IPS-20b (cell line): Measurements from ENCODE around the gene RFX1.

Source experiments
- H3K27ac ChIP-seq: one replicate; pipeline ENCODE4 v1.5.1; 2013; ENCODE audit warnings: low read length
- H3K27me3 ChIP-seq: 2 replicates; pipeline ENCODE4 v1.6.1; 2013; ENCODE audit warnings: mild to moderate bottlenecking, low read length, inconsistent platforms; ENCODE audit not compliant: insufficient read depth
- H3K36me3 ChIP-seq: 2 replicates; pipeline ENCODE4 v1.6.1; 2013; ENCODE audit warnings: low read depth, mild to moderate bottlenecking, inconsistent platforms, low read length, moderate library complexity; ENCODE audit not compliant: insufficient read depth
- H3K4me1 ChIP-seq: 2 replicates; pipeline ENCODE4 v1.6.1; 2013; ENCODE audit warnings: mild to moderate bottlenecking, control low read depth, inconsistent platforms, low read length, moderate library complexity; ENCODE audit not compliant: insufficient read depth
- H3K4me3 ChIP-seq: 2 replicates; pipeline ENCODE4 v1.5.1; 2013; ENCODE audit warnings: mild to moderate bottlenecking, low read length, inconsistent platforms
- H3K9ac ChIP-seq: 2 replicates; pipeline ENCODE4 v1.6.1; 2013; ENCODE audit warnings: low read depth, mild to moderate bottlenecking, inconsistent platforms, low read length, moderate library complexity
- H3K9me3 ChIP-seq: 2 replicates; pipeline ENCODE4 v1.6.1; 2013; ENCODE audit warnings: mild to moderate bottlenecking, low read depth, low read length, inconsistent platforms; ENCODE audit not compliant: insufficient read depth

Gene RFX1

DNA sequence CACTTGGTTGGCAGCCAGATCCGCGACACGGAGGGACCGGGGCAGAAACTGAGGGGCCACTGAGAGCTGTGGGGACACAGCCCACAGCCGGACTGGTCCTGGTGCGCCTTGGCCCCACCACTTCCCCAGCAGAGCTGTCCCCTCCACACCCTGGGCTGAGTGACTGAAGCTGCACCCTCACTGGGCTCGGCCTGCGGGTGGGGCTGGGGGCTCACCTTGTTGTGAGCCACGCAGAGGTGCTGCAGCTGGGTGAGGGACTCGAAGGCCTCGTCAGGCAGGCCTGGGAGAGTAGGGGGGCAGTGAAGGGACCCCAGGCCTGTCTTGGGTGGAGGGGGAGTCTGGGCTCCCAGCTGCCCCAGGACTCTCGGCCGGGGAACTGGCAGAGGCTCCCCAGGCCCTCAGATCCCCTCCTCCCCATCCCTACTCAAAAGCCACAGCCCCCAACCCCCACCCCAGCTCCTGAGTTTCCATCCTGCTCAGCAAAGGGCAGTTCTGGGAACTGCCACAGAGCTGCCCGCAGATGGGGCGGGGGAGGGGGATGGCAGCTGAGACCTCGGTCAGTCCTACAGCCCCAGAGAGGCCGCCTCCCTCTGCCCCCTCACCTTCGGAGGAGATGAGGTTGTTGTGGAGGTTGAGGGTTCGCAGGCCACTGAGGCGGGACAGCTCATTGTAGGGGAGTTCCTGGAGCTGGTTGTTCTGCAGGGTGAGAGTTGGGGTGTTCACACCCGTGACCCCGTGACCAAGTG is 70.2 kb downstream of the RFX1 start:
- Histone ChIP-seq H3K9ac (no peak overlapping the region), H3K27ac (no peak overlapping the region), H3K4me1 (peaks cover 3% of the 10 kb centered on the region; the same call in 1 of the 2 replicates), H3K27me3 (peaks cover 5% of the 10 kb centered on the region; the same call in 1 of the 2 replicates), H3K36me3 (peaks cover 4% of the 10 kb centered on the region), H3K9me3 (no peaks in the 10 kb centered on the region), H3K4me3 (no peak overlapping the region)

DNA sequence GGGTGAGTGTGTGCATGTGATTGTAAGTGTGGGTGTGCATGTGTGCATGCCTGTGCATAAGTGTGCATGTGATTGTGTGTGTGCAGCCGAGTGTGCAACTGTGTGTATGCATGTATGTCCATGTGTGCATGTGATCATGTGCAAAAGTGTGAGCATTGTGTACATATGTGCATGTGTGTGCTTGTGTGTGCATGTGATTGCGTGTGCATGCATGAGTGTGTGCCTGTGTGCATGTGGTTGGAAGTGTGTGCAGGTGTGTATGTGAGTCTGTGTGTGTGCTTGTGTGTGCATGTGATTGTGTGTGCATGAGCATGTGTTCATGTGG is 71.4 kb downstream of the RFX1 start:
- Histone ChIP-seq H3K9me3 (no peaks in the 10 kb centered on the region), H3K36me3 (peaks cover 4% of the 10 kb centered on the region), H3K4me3 (no peak overlapping the region), H3K9ac (no peak overlapping the region), H3K27ac (no peak overlapping the region), H3K27me3 (peaks cover 5% of the 10 kb centered on the region; the same call in 1 of the 2 replicates), H3K4me1 (peaks cover 3% of the 10 kb centered on the region; the same call in 1 of the 2 replicates)

DNA sequence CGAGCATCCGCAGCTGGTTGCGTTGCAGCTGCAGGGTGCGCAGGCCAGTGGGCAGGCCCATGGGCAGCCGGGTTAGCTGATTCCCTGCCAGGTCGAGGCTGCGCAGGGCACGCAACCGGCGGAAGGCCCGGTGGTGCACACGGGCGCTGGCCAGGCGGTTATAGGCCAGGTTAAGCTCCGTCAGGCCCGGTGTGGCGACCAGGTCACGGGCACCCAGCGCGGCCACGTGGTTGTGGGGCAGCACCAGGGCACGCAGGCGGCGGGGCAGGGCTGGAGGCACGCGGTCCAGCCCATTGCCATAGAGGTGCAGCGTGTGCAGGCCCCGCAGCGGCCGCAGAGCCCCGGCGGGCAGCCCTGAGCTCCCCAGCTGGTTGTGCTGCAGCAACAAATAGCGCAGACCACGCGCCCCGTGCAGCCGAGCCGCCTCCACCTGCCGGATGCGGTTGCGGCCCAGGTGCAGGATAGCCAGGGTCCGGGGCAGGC is 73.2 kb downstream of the RFX1 start:
- Histone ChIP-seq H3K9me3 (no peaks in the 10 kb centered on the region), H3K4me1 (peaks cover 3% of the 10 kb centered on the region; the same call in 1 of the 2 replicates), H3K9ac (no peak overlapping the region), H3K27ac (no peak overlapping the region), H3K36me3 (peaks cover 9% of the 10 kb centered on the region), H3K27me3 (peaks cover 5% of the 10 kb centered on the region; the same call in 1 of the 2 replicates), H3K4me3 (no peak overlapping the region)

DNA sequence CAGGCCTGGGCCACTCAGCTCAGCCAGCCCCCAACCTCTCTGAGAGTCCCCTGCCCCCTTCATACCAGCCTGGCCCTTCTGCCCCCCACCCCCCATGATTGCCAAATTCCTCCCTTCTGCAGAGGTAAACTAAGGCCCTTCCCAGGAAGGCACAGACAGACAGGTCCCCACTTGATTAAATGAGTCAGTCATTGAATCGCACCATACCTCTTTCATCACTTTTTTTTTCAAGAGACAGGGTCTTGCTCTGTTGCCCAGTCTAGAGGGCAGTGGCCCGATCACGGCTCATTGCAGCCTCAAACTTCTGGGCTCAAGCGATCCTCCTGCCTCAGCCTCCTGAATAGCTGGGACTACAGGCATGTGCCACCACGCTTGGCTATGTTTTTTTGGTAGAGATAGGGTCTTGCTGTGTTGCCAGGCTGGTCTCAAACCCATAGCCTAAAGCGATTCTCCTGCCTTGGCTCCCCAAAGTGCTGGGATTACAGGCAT is 73.9 kb downstream of the RFX1 start:
- H3K27me3 ChIP-seq, result no peaks in the 10 kb centered on the region
- no peak overlapping the region for H3K9ac ChIP-seq
- H3K36me3 ChIP-seq, result peaks cover 13% of the 10 kb centered on the region
- H3K27ac ChIP-seq, result no peak overlapping the region
- H3K9me3 ChIP-seq, result no peaks in the 10 kb centered on the region
- no peak overlapping the region for H3K4me3 ChIP-seq
- H3K4me1 ChIP-seq, result peaks cover 3% of the 10 kb centered on the region; the same call in 1 of the 2 replicates

DNA sequence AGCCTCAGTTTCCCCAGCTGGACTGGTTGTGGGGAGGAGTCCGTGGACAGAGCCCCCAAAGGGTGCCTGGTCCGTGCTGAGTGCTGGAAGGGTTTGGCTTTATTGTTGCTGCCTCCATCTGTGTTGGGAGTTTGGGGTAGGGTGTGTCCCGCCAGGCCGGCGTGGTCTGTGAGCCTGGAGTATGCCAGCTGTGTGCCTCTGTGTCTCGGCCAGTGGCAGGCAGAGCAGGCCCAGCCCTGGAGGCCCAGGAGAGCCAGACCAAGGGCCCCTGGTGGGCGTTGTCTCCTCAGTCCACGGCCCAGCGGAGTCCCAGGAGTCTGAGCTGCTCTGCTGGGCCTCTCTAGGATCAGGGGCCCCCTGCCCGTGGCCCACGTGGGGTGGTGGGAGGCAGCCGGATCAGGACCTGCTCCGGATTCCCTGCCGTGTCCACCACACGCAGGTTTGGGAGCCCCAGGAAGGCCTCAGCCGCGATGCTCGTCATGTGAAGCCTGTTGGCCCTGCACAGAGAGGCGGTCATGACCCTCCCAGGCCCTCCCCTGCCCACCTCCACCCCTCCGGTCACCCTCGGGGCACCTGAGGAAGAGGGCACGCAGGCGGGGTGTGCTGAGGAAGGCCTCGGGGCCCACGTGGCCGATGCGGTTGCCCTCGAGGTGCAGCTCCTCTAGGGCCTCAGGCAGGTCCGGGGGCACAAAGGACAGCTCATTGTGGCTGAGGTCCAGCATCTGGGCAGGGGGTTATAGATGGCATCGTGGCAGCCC is 74.5 kb downstream of the RFX1 start:
- no peaks in the 10 kb centered on the region for H3K9me3 ChIP-seq
- H3K9ac ChIP-seq, result no peak overlapping the region
- peaks cover 3% of the 10 kb centered on the region; the same call in 1 of the 2 replicates for H3K4me1 ChIP-seq
- H3K4me3 ChIP-seq, result no peak overlapping the region
- peaks cover 19% of the 10 kb centered on the region for H3K36me3 ChIP-seq
- no peaks in the 10 kb centered on the region for H3K27me3 ChIP-seq
- no peak overlapping the region for H3K27ac ChIP-seq

DNA sequence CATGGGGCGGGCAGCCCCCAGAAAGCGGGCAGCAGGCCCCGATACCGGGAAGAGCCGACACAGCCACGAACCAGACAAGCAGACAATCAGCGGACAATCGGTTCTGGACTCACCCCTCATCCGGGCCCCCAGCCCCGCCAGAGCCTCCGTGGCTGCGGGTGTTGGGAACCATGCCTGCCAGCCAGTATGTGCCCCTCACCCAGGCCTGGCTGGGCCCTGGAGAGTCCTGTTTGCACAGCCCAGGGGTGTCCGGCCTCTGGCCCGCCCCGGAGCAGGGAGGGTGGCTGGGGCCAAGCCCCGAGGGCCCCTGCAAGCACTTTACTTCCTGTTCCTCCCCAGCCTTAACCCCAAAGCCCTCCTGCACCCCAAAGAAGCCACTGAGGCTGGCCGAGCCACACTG is 75.7 kb downstream of the RFX1 start:
- no peak overlapping the region for H3K4me3 ChIP-seq
- peaks cover 26% of the 10 kb centered on the region for H3K36me3 ChIP-seq
- no peak overlapping the region for H3K9ac ChIP-seq
- H3K9me3 ChIP-seq, result no peaks in the 10 kb centered on the region
- no peaks in the 10 kb centered on the region for H3K27me3 ChIP-seq
- no peaks in the 10 kb centered on the region for H3K4me1 ChIP-seq
- H3K27ac ChIP-seq, result no peak overlapping the region

DNA sequence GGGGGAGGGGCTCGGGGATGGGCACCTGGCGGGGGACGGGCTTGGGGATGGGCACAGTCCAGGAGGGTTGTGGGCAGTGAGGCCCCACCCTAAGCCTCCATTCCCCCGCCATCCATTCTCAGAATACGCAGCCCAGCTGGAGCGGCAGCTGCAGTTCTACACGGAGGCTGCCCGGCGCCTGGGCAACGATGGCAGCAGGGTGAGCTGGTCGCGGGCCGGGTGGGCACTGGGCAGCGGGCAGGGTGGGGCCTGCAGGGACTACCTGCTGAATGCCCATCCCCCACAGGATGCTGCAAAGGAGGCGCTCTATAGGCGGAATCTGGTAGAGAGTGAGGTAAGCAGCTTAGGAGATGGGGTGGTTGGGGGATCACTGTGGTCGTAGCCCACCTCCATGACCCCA is 76.2 kb downstream of the RFX1 start:
- H3K9ac ChIP-seq, result no peak overlapping the region
- no peaks in the 10 kb centered on the region for H3K9me3 ChIP-seq
- H3K4me3 ChIP-seq, result no peak overlapping the region
- H3K27ac ChIP-seq, result no peak overlapping the region
- H3K4me1 ChIP-seq, result no peaks in the 10 kb centered on the region
- H3K27me3 ChIP-seq, result no peaks in the 10 kb centered on the region
- H3K36me3 ChIP-seq, result peaks cover 26% of the 10 kb centered on the region

DNA sequence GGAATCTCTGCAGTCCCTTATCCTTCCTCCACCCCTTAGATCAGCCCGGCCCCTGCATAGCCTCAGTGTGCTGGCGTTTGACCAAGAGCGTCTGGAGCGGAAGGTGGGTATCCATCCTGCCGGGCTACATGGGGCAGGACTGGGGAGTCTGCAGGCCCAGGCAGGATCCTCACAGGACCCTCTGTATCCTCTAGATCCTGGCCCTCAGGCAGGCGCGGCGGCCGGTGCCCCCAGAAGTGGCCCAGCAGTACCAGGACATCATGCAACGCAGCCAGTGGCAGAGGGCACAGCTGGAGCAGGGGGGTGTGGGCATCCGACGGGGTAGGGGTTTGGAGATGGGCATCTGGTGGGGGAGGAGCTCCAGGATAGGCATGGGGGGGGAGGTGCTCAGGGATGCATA is 76.8 kb downstream of the RFX1 start:
- Histone ChIP-seq H3K4me1 (no peaks in the 10 kb centered on the region), H3K9me3 (no peaks in the 10 kb centered on the region), H3K27ac (no peak overlapping the region), H3K4me3 (no peak overlapping the region), H3K27me3 (no peaks in the 10 kb centered on the region), H3K36me3 (peaks cover 32% of the 10 kb centered on the region), H3K9ac (no peak overlapping the region)

DNA sequence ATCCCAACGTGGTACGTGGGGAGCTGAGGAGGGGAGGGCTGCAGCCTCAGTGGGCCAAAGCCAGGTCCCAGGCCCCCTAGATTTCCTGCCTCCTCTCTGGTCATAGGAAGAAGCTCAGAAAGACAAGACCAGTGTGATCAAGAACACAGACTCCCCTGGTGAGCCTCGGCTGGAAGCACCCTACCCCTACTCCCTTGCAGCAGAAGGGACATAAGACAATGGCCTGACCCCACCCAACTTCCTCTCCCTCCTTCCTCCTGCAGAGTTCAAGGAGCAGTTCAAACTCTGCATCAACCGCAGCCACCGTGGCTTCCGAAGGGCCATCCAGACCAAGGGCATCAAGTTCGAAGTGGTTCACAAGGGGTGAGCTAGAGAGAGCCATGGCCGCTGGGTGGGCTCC is 79.4 kb downstream of the RFX1 start:
- Histone ChIP-seq H3K27ac (no peak overlapping the region), H3K36me3 (peaks cover 45% of the 10 kb centered on the region), H3K9ac (no peak overlapping the region), H3K27me3 (no peaks in the 10 kb centered on the region), H3K9me3 (no peaks in the 10 kb centered on the region), H3K4me3 (no peak overlapping the region), H3K4me1 (no peaks in the 10 kb centered on the region)

DNA sequence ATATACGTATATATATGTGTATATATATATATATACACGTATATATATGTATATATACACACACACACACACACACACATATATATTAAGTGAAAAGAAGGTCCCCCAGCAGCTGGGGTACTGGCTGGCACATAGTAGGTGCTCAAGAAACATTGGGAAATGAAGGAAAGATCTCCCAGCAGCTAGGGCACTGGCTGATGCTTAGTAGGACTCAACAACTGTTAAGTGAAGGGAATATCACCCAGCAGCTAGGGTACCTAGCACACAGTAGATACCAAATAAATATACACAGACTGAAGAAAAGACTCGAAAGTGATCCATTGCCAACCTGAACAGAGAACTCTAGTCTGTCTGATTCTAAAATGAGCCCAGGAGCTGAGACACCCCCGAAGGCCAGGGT is 80.1 kb downstream of the RFX1 start:
- no peak overlapping the region for H3K4me3 ChIP-seq
- no peaks in the 10 kb centered on the region for H3K4me1 ChIP-seq
- no peak overlapping the region for H3K27ac ChIP-seq
- peaks cover 48% of the 10 kb centered on the region for H3K36me3 ChIP-seq
- no peaks in the 10 kb centered on the region for H3K27me3 ChIP-seq
- H3K9ac ChIP-seq, result no peak overlapping the region
- peaks cover under 1% of the 10 kb centered on the region; the same call in 1 of the 2 replicates for H3K9me3 ChIP-seq

DNA sequence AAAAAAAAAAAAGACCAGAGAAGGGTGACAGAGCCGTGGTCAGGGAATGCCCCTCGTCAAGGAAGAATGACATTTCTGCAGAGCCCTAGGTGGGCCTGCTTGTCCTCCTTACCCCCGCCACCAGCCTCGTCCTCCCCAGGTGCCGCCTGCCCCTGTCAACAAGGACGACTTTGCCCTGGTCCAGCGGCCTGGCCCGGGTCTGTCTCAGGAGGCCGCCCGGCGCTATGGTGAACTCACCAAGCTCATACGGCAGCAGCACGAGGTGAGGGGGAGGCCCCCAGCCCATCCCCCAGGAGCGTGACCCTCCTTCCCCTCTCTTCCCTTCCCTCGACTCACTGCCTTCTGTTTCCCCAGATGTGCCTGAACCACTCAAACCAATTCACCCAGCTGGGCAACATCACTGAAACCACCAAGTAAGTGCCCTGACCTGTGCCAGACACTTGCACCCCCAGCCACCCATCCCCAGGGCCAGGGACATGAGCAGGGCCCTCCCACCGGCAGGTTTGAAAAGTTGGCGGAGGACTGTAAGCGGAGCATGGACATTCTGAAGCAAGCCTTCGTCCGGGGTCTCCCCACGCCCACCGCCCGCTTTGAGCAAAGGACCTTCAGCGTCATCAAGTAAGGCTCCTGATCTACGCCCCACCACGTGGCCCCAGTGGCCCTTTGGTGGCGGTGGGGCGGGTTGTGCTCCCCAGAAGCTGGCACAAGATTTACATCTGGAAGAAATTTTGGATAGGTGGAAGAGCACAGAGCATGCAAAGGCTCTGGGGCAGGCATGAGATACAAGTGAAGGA is 82.7 kb downstream of the RFX1 start:
- Histone ChIP-seq H3K27ac (no peak overlapping the region), H3K36me3 (peaks cover 66% of the 10 kb centered on the region), H3K27me3 (no peaks in the 10 kb centered on the region), H3K4me3 (no peak overlapping the region), H3K9me3 (peaks cover 5% of the 10 kb centered on the region), H3K9ac (no peak overlapping the region), H3K4me1 (no peaks in the 10 kb centered on the region)
